GM18858 (cell line): ENCODE results near the gene DQX1.
A peak's percentile ranks its signal among the peaks of the same experiment; 100 is the strongest.
"Not testable (repeated sequence)": the region's sequence is repeated elsewhere in the genome, so short reads cannot be mapped to it uniquely, and the experiment has no call there.

Experiments used
- ATAC-seq: cut with Tn5 transposase; IDR thresholded peaks from one replicate; pipeline ENCODE4 v1.9.1; 2021; ENCODE audit not compliant: unreplicated experiment

Gene DQX1

DNA sequence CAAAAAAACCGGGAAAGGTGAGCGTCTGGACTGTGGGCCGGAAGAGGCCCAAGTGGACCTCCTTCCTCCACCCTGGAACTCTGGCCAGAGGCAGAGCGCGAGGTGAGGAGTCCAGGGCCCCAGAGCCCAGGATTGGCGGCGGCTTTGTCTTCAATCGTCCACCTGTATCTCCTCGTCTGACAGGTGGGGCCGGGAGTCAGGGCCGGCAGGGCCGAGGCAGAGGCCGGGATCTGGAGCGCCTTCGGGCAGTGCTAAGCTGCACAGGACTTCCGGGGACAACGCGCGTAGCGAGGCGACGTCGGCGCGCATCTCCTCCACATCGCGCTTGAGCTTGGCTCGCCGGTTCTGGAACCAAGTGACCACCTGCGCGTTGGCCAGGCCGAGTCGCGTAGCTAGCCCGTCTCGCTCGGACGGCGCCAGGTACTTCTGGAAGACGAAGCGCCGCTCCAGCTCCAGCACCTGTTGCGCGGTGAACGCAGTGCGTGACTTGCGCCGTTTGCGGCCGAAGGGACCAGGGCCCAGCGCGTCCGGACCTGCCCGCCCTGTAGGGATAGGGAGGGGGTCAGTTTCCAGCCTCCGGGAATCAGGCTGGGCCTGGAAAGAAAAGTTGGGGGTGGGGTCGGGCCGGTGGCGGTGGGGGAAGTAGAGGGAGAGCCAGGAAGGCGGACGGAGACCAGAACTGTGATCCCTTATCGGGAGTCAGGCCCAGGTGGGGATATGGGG is 28.1 kb downstream of the DQX1 start:
- no peak for ATAC-seq

- no peak for ATAC-seq
Measured at GRCh38 chr2:74496997-74497776, 28.8 kb downstream of the DQX1 start.

DNA sequence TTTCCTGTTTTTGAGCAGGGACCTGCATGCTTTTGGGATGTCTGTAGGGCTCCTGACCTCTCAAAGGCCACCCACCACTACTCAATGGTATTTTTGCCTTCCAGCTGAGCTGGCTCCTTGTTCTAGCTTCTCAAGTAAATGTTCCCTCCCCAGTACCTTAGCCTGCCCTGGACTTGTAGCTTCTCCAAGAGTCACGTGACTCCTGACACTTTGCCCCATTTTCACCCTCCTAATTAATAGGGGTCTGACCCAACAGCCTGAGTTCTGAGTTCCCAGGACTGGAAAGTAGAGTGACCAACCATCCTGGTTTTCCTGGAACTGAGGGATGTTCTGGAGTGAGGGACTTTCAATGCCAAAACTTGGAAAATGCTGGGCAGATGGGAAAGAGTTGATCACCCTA is 30.6 kb downstream of the DQX1 start:
- no peak for ATAC-seq

DNA sequence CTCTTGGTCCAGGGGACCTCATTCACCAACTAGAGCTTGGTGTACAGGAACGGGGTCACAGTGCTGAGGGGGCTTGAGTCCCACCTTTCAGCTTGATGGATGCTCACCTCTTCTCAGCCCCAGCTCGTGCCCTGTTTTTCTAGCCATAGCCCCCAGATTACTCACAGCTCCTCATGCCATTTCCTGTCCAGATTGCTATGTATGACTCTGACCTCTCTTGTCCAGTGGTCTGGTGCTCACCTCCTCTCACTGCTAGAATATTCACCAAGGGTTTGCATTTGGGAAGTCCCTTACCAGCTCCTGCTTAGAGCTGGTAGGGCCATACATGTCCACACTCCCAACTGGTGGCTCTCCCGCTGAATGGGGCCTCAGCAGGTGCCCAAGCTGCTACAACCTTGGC is 32.5 kb downstream of the DQX1 start:
- ATAC-seq: no peak

DNA sequence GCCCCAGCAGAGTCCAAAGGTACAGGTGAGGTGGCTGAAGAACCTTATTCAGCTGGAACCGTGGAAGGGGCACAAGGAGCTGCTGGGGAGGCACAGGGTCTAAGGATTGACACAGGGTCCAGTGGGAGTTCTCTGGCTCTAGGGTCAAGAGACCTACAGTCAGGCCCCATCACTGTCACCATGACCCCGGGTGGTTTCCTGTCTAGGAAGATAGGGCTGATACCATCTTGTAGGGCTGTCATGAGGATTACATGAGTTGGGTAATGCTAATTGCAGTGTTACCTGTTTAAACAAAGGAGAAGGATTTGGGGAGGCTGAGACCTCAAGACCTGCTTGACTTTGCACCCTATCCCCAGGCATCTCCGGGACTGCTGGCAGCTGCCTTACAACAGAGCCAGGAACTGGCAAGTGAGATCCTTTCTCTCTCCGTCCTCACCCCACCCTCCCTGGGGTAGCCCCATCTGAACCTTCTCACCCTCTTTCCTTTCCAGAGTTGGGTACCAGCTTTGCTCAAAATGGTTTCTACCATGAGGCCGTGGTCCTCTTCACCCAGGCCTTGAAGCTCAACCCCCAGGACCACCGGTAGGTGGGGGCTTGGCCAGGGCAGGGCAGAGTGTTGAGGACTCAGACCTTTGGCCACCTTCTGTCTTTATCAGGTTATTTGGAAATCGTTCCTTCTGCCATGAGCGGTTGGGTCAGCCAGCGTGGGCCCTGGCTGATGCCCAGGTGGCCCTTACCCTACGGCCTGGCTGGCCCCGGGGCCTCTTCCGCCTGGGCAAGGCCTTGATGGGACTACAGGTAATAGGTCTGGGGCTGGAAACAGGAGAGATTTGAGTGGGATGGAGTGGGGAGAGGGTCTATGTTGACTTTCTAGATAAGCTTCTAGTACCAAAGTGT is 34.1 kb downstream of the DQX1 start:
- no peak for ATAC-seq

DNA sequence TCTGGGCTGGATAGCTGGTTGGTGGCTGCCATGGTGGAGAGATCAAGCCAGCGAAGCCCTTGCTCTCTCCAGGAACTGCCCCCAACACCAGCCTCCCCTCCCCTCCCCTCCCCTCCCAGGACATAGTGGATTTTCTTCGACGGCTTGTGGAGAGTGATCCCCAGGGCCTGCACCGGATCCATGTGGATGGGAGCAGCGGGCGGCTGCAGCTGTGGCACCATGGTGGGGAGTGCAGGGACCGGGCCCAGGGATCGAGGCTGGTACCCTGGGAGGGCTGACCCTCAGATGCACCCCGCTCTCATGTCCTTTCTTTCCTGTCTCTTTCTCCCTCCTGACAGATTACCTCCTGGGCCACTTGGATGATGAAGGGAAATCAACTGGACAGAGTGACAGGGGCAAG is 36.1 kb downstream of the DQX1 start:
- ATAC-seq: no peak

- ATAC-seq: no peak
Measured at GRCh38 chr2:74488643-74489481, 37.2 kb downstream of the DQX1 start.

DNA sequence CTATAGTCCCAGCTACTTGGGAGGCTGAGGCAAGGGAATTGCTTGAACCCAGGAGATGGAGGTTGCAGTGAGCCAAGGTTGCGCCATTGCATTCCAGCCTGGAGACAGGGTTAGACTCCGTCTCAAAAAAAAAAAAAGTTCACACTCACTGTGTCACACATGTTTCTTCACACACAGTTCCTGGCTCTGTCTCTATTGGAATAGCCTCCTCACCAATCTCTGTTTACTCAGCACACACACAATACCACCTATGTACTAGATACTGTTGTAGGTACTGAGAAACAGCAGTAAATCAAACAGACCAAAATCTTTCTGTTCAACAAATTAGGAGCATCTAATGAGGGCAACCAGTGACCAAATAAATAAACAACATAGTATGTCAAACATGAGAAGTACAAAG is 39.9 kb downstream of the DQX1 start:
- no peak for ATAC-seq

- ATAC-seq: not testable (repeated sequence)
Measured at GRCh38 chr2:74483675-74484164, 42.3 kb downstream of the DQX1 start.

- ATAC-seq: peak; percentile 78
Measured at GRCh38 chr2:74482801-74483674, 43.0 kb downstream of the DQX1 start, which contains the start of the genes CCDC142 and TTC31. CCDC142 (minus strand) TSS chr2:74482998; CDS start chr2:74482837, 161 bp downstream. TTC31 (plus strand) TSS chr2:74483081; CDS start chr2:74483096, 15 bp downstream.

GRCh38 chr2:74481961-74482800 is 43.9 kb downstream of the DQX1 start:
- ATAC-seq: peak; percentile 26

GRCh38 chr2:74481431-74481830 is 44.6 kb downstream of the DQX1 start:
- ATAC-seq: no peak

GRCh38 chr2:74474899-74475298 is 51.1 kb downstream of the DQX1 start:
- ATAC-seq: no peak

DNA sequence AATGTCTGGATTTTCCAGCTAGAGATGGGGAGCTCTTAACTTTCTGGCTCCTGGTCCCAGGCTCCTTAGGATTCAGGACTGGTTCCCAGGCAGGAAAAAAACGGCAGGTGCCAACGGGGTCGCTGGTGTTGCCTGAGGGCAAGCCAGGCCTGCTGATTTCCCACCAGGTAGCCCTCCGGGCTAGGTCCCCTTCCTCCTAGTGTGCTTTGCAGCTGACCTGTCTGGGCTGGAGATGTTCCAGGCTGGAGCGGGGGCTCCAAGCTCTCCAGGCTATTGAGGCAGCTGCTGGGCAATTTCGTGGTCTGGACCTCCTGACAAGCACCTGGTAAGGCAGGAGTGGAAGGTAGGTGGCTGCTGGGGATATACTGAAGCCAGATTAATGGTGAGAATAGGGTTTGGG is 51.5 kb downstream of the DQX1 start:
- ATAC-seq: no peak

GRCh38 chr2:74472945-74473258 is 53.1 kb downstream of the DQX1 start:
- no peak for ATAC-seq

- ATAC-seq: peak; percentile 71
Measured at GRCh38 chr2:74472086-74472944, 53.7 kb downstream of the DQX1 start, which contains the start of gene MRPL53. MRPL53 (minus strand) TSS chr2:74472680; CDS start chr2:74472660, 20 bp downstream.

- no peak for ATAC-seq
Measured at GRCh38 chr2:74471332-74472065, 54.5 kb downstream of the DQX1 start.
